Nucleus accumbens (tissue), 56 donors: ENCODE results near the gene FH.

ENCODE experiments used
- DNase-seq, 56 donors: peaks; one replicate each; lab custom pipeline; 2025; lab: John Stamatoyannopoulos, UW

The FH gene

DNA sequence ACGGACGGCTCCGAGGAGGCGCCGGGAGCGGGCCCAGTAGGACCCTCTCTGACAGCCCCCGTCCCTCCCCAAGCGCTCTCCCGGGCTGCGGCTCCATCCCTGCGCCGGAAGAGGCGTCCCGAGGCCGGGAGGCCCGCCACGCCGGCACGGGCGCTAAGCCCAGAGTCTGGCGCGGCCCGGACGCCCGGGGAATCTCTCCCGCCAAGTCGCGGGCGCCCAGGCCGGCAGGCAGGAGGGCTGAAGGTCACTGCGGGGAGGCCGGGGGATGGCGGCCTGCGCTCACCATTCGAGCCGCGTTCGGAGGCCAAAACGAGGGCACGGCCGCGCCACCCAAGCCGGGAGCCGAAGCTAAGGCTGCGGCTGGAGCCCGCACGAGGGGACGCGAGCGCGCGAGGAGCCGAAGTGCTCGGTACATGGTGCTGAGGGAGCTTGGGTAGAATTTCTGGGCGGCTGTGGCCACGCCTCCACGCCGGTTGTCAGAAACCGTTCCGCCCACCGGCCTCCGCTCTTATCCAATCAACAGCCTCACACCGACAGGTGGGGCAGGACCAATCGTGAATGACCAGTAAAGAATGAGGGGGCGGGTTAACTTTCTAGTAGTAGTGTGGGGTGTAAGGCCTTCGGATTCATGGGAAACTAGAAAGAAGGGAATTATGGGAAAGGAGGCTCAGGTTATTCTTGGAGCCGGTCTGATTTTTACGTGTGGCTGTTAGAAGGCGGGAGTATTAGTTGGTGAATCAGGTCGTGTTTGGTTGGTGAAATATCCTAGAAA is at the start of gene FH:
Gene FH, minus strand, starts transcription at position 448 of the 772 bp plus-strand sequence. Its CDS starts 33 bp downstream, at position 415.
- DNase-seq = peak; percentile 70 to 99 (median 95)

DNA sequence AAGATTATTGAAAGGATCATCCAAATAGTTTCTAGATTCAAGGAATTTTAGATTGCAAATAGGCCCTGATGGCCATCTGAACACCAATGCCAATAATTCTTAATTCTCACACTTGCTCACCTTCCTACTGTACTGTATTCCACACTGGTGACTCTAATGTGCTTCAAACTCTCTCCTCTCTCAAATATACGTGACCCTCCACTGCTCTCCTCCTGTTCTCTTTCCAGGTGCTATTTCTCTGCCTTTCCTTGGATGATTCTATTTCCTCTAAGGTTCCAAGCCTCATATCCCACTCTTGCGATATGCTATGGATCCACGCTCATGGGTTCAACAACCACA is 41.3 kb upstream of the FH start:
- DNase-seq = no peak

DNA sequence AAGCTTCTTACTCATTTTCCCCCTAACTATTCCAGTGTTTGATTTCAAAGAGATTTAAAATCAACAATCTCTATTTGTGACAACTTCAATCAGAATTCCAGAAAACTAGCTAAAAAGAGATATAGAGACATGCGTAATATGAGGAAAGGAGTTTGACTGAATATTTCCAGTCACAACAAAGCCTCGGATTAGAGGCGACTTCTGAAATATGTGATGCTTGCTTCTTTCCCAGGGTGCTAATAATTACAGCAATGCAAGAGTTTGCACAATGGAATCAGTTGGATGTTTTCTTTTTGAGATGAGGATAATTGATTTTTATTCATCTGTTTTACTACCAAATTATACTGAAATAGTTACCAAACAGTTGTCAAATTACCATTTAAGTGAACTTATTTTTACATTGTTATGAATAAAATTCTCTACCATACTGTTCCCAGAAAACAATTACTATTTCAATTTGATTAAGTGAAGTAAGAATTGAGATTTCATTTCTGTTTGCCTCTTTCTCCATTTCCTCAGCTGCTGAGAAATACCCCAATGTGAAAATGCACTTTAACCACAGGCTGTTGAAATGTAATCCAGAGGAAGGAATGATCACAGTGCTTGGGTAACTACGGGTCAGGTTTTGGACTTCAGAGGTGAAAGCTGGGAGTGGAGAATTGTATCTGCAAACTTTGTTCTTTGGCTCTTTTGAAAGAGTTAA is 40.7 kb upstream of the FH start:
- DNase-seq = no peak

DNA sequence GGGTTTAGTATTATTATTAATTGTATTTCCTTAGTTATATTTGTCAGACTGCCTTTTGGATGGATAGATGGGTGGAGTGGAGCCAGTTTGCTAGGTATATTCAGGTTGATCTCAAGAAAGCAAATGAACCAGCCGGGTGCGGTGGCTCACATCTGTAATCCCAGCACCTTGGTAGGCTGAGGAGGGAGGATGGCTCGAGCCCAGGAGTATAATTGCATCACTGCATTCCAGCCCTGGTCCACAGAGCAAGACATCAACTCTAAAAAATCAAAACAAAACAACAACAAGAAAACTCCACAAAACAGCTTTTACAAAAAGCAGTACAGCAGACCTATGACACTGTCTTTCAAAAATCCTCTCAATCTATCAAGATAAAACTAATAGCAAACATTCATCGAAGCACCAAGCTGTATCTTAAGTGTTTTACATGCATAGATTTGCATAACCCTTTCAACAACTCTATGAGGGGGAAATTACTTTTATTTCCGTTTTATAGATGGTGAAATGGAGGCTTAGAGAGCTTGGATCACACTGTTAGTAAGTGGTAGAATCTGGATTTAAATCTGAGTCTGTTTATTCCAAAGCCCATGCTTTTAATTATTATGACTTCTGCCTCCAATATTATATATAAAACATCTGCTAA is 38.1 kb upstream of the FH start:
- DNase-seq = no peak

DNA sequence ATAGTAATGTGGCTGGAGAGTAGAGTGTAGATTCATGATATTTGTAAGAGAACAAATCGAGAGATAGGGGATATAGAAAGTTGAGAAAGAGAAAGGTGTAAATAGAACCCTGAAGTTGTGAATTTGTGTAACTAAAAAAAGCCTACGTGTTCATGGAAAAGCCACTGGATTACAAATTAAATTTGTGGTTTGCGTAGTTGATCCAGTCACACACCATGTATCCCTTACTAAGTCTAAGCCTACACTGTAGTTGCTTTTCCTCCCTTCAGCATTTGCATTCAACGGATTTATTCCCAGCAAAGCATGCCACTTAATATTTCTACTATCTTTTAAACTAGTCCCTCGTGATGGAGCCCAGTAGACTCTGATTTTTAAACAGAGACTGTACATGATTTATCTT is 37.5 kb upstream of the FH start:
- DNase-seq = no peak

DNA sequence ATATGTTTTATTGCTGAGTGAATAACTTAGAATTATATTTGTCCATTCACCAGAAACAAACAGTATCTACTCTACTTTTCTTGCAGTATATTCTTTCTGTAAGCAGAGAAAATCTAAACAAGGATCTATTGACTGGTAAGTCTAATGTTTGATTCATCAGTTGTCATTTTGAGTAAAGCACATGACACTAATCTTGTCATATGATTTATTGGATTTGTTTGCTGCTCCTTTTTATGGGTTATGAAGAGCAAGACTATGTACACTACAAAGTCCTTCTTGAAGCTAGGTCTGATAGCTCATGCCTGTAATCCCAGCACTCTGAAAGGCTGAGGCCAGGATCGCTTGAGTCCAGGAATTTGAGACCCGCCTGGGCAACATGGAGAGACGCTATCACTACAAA is 36.0 kb upstream of the FH start:
- no peak for DNase-seq

DNA sequence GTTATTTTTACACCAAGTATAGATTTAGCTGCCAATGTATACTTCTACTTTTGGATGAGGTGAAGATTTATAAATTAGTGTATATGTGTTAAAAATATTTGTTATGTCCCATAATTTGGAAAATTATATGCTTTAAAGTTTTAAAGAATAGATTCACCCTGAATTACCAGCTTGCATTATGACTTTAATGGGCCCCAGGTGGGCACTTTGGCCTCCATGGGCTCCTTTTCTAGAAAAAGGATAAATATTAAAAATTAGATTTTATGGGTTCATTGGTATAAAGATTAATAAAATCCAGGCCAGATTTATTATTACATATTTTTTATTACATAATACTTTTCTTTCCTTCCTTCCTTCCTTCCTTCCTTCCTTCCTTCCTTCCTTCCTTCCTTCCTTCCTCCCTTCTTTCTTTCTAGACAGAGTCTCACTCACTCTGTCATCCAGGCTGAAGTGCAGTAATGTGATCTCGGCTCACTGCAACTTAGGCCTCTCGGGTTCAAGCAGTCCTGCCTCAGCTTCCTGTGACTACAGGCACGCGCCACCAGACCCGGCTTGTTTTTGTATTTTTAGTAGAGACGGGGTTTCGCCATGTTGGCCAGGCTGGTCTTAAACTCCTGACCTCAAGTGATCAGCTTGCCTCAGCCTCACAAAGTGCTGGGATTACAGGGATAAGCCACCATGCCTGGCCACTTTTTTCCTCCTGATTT is 34.5 kb upstream of the FH start:
- no peak for DNase-seq

DNA sequence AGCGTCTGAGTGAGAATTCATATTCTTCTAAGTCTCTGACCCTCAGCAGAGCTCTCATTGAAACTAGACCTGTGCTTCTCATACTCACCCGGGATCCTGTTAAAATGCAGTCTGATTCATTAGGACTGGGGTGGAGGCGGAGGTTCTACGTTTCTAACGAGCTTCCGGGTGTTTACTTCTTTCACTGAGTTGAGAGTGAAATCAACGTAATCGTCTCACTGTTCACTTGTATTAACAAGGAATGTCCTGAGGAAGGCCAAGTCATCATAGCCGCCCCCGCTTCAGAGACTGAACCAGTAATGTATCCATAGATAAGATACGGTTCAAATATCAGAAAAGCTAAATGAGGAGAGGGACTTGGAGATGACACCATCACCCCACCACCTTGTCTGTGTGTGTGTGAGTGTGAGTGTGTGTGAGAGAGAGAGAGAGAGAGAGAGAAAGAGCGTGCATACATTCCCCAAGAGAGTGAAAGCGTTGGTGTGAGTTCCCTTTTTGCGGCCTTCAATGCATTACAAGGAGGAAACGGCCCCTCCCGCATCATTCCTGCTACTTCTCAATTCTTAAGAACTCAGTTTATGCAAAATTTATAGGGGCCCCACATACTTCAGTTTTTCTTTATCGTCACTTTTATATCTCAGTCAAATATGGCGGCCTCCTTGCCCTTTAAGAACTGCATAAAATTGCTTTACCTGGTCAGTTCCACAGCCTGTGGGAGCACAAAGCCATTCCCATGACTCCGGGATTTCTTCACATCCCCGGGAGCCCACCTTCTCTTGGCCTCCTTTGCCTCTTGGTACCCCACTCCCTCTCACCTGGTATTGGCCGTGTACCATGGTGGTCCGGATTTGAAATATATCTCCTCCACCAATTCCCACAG is 32.4 kb upstream of the FH start:
- peak in 4 of 56 donors; percentile 1 to 15 (median 2) for DNase-seq

DNA sequence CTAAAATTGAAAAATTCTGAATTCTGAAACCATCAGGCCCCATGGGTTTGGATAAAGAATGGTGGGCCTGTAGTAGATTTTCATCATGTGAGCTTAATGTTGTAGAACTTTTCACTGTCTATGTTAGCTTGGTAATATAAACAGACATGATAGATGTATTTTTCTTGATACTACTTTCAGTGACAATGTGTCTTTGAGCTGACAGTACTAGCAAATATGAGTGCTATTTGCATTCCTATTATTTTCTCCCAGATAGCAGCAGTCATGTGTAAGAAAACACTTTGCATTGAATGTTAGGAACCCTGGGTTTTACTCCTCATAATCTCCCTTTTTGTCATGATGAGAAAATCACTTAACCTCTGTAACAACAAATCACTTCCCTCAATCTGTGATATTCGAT is 30.8 kb upstream of the FH start:
- no peak for DNase-seq

DNA sequence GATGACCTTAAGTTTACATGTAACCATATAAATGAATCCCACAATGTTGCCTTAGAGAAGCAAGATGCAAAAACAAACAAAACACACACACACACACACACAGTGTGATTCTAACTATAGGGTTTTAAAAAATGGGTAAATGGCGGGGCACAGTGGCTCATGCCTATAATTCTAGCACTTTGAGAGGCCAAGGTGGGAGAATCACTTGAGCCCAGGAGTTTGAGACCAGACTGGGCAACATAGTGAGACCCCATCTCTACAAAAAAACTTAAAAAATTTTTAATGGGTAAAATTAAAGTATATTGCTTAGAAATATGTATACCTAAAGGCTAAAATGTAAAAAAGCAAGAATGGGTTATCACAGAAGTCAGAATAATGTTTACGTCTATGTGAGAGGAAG is 28.5 kb upstream of the FH start:
- no peak for DNase-seq

DNA sequence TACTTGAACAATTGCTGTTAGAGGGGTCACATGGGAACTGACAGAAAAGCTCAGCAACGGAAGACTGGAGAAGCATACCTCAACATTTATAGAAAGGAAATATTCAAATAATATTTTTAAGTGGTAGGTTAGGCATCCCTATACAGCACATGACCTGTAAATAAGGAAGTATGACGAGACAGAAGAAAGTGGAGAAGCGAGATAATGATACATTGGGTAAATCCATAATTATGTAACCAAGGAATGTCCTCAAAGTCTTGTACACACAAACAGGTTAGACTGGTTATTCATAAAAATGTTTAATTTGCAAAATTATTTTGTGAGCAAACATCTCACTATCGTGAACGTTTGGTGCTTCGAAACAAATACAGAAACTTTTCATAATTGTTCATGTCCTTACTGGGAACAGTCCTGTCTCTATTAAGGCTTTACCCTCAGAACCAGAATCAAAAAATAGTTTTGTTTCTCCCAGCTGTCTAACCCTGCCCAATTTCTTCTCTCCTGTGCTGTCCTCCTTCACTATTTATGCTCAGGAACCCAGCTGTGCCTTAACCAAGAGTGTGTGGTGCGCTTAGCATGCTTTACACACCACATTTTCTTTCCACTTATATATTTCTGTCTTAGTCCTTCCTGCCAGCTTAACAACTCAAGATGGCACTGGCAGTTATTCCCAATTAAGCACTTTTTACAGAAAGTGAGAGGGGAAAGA is 22.8 kb upstream of the FH start:
- DNase-seq = no peak

DNA sequence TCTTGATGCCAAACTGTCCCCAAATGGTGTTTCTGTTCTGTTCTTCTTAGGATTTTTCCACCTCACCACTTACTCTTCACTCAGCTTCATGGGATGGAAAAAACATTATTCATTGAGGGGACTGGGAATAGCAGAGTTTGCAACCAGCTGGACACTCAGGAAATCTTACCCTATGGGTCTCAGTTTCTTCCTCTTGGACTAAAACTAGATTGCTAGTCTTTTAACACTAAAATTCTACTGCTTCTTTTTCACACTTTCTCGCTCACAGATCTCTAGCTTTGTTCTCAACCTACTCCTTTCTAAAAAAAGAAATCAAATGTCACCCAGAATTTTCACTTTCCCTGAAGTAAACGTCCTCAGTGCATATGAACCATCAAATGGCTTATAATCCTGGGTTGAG is 17.4 kb upstream of the FH start:
- no peak for DNase-seq

DNA sequence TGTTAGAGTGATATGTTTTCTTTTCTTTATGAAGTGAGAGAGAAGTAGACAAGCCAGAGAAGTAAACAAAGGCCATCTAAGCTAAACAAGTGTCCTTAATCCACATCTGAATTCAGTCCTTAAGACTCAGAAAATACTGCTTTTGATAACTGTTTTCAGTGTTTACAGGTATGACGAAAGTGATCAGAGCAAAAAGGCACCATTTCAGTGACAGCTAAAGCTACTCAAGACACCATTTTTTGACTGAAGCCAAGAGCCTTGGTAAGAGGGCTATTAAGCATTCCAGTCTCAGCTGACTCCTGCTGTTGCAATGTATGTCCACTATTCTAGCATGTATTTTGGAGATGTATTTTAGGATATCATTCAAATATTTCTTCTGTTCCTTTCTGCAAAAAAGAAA is 16.7 kb upstream of the FH start:
- no peak for DNase-seq

DNA sequence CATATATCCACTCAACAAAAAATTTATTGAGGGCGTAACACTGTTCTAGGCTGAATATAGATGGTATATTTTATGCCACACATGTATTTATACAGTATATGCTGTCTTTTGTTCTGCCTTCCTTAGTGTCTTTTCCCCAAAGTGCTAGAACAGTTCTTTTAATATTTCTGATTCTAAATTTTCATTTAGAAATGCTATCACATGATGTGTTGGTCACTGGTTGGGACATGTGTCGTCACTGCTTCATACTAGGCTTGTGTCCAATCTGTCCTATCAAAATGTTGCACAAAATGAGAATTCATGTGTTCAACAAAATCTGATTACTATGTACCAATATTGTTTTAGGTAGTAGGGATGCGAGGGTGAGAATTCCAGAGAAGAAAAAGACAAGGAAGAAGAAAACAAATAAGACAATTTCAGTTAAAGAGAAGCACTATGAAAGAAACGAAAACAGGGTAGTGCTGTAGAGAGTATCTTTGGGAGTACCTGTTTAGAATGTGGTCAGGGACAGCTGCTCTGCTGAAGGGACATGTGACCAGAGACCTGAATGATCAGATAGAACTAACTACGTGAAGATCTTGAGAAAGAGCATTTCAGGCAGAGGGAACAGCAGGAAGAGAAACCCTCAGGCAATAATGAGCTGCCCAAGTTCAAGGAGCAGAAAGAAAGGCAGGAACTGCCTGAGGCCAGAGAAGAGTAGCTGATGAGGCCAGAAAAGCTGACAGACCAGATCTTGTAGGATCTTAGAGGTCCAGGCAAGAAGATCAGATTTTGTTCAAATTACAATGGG is 14.0 kb upstream of the FH start:
- DNase-seq = no peak

DNA sequence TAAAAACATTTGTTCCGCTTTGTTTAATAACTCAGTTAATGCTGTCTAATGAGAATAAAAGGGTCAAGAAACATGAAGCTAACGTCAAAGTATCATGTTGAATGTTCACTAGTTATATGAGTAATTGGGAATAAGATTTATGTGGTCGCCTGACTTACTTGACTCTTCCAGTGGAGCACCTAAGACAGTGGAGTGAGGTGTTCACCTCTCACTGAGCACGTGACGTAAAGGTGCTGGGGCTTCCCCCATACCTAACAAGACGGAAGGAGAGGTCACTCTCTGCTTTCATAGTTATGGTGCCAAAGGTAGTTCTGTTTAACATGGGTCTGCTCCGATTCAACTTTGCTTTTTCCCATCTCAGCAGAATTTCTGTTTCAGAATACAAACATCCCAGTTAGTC is 13.3 kb upstream of the FH start:
- DNase-seq = no peak

DNA sequence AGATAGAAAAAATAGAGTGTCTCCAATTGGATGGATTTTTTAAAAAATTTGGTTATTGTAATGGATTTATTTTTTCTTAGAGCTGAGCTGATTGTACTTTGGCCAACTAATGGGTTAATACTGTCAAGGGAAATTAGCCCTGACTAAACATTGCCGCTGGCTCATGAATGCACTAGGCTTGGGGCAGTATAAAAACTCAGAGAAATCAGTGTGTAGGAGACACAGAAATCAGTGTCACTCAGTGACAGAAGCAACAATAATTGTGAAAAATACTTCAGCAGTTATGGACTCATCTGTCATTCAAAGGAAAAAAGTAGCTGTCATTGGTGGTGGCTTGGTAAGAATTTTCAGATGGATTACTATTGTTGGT is 12.6 kb upstream of the FH start, which contains the start of gene KMO:
Gene KMO, plus strand, starts transcription at position 217 of the 370 bp plus-strand sequence. Its CDS starts 67 bp downstream, at position 284.
- DNase-seq = no peak

DNA sequence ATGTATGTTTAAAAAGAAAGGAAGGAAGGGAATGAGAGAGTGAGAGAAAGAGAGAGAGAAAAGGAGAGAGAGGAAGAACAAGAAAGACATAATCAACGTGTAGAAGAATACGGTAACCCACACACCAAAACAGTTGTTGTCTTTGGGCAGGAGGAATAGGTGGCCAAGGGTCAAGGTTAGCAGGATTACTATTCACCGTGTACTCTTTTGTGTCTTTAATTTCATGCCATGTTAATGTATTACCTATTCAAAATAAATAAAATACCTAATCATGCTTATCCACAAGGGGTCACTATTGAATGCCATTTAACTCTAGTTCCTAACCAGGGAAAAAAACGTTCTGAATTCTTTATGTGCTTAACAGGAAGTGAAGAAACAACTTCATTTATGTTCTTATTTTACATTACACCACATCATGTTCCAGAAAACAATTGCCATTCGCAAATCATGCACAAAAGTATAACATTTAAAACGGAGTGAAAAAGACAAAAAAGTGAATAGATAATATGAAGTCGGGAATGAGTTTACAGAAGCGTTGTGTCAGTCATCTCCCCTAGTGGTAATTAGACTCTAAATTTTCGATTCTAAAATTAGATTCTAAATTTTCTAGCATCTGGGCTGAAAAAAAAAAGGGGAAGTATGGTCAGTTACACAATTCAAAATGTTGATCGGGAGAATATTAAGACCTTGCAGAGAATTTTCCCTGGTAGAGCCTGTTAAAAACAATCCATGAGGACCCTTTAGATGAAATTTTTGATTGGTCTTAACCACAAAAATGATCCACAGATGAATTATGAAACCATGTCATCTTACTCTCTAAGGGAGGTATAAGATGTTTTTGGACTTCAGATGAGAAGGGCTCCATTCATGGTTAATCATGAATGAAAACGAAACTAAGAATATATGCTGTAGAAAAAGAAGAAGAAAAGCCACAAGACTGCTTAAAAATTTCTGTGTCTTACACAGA is 11.9 kb upstream of the FH start:
- no peak for DNase-seq
